Measurements from ENCODE around the gene SMARCD1.
"Not testable (repeated sequence)": the region's sequence is repeated elsewhere in the genome, so short reads cannot be mapped to it uniquely, and the experiment has no call there.

SMARCD1 gene

GRCh38 chr12:50106907-50107306 is 21.8 kb downstream of the SMARCD1 start:
- DNase-seq, result no peak

GRCh38 chr12:50107416-50108268 is 22.5 kb downstream of the SMARCD1 start:
- DNase-seq, result no peak

- DNase-seq, result no peak
Measured at GRCh38 chr12:50109319-50109718, 24.2 kb downstream of the SMARCD1 start.

GRCh38 chr12:50110127-50110761 is 25.1 kb downstream of the SMARCD1 start:
- no peak for DNase-seq

GRCh38 chr12:50110762-50111351 is 25.7 kb downstream of the SMARCD1 start:
- no peak for DNase-seq

GRCh38 chr12:50111395-50111692 is 26.2 kb downstream of the SMARCD1 start:
- no peak for DNase-seq

- DNase-seq, result peak; percentile 98
Measured at GRCh38 chr12:50111693-50112455, 26.7 kb downstream of the SMARCD1 start, which contains the start of gene COX14. Gene COX14 (plus strand): TSS chr12:50112236. CDS start chr12:50120044, 7,808 bp downstream.

GRCh38 chr12:50112456-50113218 is 27.5 kb downstream of the SMARCD1 start:
- DNase-seq, result no peak

GRCh38 chr12:50117057-50117622 is 32.0 kb downstream of the SMARCD1 start:
- no peak for DNase-seq

- DNase-seq, result no peak
Measured at GRCh38 chr12:50119387-50119786, 34.2 kb downstream of the SMARCD1 start.

- no peak for DNase-seq
Measured at GRCh38 chr12:50120521-50120920, 35.4 kb downstream of the SMARCD1 start.

GRCh38 chr12:50120953-50121352 is 35.8 kb downstream of the SMARCD1 start:
- DNase-seq, result no peak

- no peak for DNase-seq
Measured at GRCh38 chr12:50121641-50122040, 36.5 kb downstream of the SMARCD1 start.

GRCh38 chr12:50123203-50123602 is 38.1 kb downstream of the SMARCD1 start:
- no peak for DNase-seq

- no peak for DNase-seq
Measured at GRCh38 chr12:50127546-50127945, 42.4 kb downstream of the SMARCD1 start.

- no peak for DNase-seq
Measured at GRCh38 chr12:50129290-50129689, 44.1 kb downstream of the SMARCD1 start.

GRCh38 chr12:50132505-50133135 is 47.5 kb downstream of the SMARCD1 start:
- no peak for DNase-seq

GRCh38 chr12:50142993-50143392 is 57.9 kb downstream of the SMARCD1 start:
- no peak for DNase-seq

GRCh38 chr12:50145439-50145838 is 60.3 kb downstream of the SMARCD1 start:
- DNase-seq, result no peak

GRCh38 chr12:50147281-50147680 is 62.1 kb downstream of the SMARCD1 start:
- DNase-seq, result no peak

- not testable (repeated sequence) for DNase-seq
Measured at GRCh38 chr12:50148011-50148410, 62.9 kb downstream of the SMARCD1 start.

GRCh38 chr12:50149311-50149710 is 64.2 kb downstream of the SMARCD1 start:
- DNase-seq, result no peak
